ENCODE measurements around the gene GMFB.

The GMFB gene

GRCh38 chr14:54425068-54425467, 63.7 kb downstream of the GMFB start:
- no peak for DNase-seq
